Stimulated activated CD4-positive, alpha-beta T cell treated with anti-CD3 and anti-CD28 coated beads, Interleukin-4, amount 100 ng/mL, for 24 hours (primary cell): ENCODE results near the gene SMYD1.
"Not testable (repeated sequence)": the region's sequence is repeated elsewhere in the genome, so short reads cannot be mapped to it uniquely, and the experiment has no call there.

Source experiments
- DNase-seq: peaks from one replicate; pipeline ENCODE4 v3.0.0-alpha.2; 2020

The SMYD1 gene

GRCh38 chr2:88067598-88067997, at the start of gene SMYD1:
Gene SMYD1, plus strand, starts transcription at chr2:88067825. Its CDS starts 40 bp downstream, at chr2:88067865.
- DNase-seq, result no peak

GRCh38 chr2:88018077-88018805, 49.4 kb upstream of the SMYD1 start:
- DNase-seq, result not testable (repeated sequence)

DNA sequence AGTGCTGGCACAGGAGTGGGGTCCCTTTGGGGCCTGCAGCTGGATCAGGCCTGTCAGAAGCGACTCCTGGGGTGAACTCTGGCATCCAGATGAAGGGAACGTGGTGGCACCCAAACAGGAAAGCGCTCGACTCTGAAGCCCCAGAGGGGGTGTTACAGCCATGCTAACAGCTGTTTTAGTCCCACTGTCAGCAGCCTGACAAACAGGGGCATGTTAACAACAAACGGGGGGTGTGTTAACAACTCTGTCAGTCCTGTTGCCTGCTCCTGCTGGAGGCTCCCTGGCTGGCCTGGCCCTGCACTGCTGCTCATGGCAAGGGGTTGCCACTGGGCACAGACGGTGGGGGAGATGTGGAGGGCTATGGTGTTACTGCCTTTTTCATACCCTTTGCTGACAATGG, 48.7 kb upstream of the SMYD1 start:
- DNase-seq, result no peak

GRCh38 chr2:88019985-88020384, 47.6 kb upstream of the SMYD1 start:
- DNase-seq, result no peak

DNA sequence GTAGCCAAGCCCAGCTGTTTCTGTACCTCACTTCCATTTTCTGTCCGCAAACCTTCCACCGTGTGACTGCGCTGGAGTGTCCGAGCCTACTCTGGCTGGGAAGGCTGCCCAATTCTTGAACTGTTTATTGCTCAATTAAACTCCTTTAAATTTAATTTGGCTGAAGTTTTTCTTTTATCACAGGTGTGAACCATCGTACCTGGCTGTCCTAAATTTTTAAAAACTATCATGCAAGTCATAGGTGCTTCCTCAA, 45.0 kb upstream of the SMYD1 start:
- no peak for DNase-seq

DNA sequence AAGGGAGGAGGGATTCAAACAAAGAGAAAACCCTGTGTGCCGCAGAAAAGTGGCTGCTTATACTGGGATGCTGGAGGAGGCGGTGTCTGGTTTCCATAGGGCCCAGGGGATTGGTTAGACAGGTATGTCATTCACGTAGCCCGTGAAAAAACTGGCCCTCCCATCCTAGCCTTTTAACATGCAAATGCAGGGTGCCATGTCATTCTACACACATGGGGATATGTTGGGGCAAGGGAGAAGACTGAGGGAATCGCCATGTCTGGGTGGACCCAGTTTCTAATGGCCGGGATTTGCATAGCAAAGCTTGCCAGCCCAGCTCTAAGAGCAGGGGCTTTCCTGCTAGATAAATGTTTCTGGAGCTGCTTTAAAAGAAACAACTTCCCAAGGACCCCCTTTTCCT, 43.1 kb upstream of the SMYD1 start:
- DNase-seq, result no peak

DNA sequence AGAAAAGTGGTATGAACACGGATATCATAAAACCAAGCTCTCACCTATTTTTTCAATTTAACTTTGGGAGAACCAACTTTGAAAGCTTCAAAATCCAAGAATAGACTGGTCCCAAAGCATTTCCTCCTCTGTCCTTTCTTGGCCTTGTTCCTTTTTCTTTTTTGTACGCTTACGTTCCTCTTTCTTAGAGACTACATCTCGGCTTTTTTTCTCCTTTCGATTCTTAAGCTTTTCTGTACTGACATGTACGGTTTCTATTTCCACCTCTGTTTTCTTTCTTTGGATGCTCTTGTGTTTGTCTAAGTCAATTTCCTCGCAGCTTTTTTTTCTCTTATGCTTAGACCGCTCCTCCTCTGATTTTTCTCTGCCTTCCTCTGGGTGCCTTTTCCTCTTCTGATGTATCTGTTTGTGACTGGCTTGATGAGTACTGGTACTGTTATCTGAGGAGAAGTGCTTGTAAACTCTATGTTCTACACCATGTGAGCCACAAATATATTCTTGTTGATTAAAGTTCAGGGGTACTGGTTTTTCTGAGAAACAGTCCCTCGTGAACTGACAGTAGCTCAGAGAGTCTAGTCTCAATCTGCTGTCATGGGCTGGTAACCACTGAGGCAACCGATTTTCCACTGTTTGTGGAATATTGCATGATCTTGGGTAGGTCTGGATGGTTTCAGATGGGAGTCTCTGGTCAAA, 39.8 kb upstream of the SMYD1 start:
- no peak for DNase-seq

DNA sequence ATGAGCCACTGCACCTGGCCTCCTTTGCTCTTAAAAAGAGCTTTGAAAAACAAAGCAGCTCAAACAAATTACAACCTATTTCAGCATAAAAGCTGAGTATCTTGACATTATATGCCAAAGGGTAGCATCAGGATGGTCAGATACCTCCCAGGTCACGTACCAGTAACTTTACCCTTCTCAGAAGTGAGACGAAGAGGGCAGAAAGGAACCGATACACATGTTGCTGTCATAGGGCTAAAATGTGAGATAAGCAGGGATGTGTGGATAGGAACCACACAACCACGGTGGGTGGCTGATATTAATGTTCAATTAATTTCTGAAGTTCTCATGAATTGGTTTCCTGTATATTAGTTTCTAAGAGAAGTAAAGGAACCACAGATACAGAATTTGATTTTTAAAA, 38.7 kb upstream of the SMYD1 start:
- no peak for DNase-seq

- no peak for DNase-seq
These were observed 35.4 kb upstream of the SMYD1 start for GRCh38 chr2:88032070-88032702.

- no peak for DNase-seq
These were observed 31.4 kb upstream of the SMYD1 start for GRCh38 chr2:88036182-88036581.

GRCh38 chr2:88036606-88037005, 31.0 kb upstream of the SMYD1 start:
- DNase-seq, result no peak

DNA sequence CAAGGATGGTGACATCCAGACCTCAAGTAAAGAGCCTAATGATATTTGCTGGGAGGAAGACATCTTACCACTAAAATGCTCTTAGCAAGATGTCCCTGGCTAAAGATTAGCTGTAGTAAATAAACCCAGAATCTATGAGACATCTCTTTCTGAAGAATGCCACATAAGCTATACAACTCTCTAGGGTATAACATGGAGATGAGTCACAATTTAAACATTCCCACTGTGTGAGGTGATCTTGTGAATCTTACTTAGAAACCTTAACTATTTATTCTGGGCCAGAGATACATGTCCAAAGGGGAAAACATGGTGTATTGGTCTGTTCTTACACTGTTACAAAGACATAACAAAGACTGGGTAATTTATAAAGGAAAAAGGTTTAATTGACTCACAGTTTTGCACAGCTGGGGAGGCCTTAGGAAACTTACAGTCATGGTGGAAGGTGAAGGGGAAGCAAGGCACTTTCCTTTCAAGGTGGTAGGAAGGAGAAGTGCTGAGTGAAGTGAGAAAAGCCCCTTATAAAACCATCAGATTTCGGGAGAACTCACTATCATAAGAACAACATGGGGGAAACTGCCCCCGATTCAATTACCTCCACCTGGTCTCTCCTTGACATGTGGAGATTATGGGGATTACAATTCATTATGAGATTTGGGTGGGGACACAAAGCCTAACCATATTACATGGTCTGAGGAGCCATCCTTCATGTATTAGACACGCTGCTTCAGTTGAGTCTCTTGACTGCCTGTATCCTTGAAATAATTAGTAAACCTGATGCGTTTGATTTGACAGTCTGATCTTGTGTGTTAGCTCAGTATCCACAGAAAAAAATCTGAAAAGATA, 29.1 kb upstream of the SMYD1 start:
- no peak for DNase-seq

GRCh38 chr2:88042476-88042875, 25.1 kb upstream of the SMYD1 start:
- DNase-seq, result no peak

DNA sequence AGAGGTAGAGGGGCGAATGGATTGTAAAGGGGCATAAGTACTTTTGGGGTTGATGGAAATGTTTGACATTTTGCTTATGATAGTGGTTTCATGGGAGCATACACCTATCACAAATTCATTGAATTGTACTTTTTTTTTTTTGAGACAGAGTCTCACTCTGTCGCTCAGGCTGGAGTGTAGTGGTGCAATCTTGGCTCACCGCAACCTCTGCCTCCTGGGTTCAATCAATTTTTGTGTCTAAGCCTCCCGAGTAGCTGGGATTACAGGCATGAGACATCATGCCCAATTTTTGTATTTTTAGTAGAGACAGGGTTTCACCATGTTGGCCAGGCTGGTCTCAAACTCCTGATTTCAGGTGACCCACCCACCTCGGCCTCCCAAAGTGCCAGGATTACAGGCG, 22.1 kb upstream of the SMYD1 start:
- not testable (repeated sequence) for DNase-seq

- DNase-seq, result no peak
These were observed 19.1 kb upstream of the SMYD1 start for GRCh38 chr2:88048541-88048940.

GRCh38 chr2:88049622-88050021, 18.0 kb upstream of the SMYD1 start:
- no peak for DNase-seq

GRCh38 chr2:88051792-88052191, 15.8 kb upstream of the SMYD1 start:
- no peak for DNase-seq

GRCh38 chr2:88053296-88053695, 14.3 kb upstream of the SMYD1 start:
- no peak for DNase-seq

- no peak for DNase-seq
These were observed 13.5 kb upstream of the SMYD1 start for GRCh38 chr2:88053934-88054781.

DNA sequence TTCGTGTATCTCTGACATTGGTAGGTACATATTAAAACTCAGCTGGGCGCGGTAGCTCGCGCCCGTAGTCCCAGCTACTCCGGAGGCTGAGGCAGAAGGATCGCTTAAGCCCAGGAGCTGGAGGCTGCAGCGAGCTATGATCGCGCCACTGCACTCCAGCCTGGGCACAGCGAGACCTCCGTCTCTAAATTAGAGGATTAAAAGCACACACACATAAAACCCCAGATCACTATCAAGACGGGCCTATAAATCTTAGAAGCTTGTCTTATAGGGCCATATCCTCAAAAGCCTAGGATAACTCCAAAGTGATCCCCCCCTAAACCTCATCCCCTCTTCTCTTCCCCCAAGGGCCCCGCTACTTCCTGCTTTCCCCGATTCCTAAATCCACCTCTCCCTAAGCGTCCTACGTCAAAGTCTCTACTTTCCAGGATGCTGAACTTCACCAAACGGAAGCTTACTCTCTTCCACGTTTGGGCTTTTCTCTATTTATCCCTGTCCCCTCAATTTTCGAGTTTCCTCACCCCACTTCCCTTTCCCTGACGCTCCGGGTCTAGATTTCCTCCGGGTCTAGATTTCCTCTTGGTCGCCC, 12.7 kb upstream of the SMYD1 start:
- no peak for DNase-seq

DNA sequence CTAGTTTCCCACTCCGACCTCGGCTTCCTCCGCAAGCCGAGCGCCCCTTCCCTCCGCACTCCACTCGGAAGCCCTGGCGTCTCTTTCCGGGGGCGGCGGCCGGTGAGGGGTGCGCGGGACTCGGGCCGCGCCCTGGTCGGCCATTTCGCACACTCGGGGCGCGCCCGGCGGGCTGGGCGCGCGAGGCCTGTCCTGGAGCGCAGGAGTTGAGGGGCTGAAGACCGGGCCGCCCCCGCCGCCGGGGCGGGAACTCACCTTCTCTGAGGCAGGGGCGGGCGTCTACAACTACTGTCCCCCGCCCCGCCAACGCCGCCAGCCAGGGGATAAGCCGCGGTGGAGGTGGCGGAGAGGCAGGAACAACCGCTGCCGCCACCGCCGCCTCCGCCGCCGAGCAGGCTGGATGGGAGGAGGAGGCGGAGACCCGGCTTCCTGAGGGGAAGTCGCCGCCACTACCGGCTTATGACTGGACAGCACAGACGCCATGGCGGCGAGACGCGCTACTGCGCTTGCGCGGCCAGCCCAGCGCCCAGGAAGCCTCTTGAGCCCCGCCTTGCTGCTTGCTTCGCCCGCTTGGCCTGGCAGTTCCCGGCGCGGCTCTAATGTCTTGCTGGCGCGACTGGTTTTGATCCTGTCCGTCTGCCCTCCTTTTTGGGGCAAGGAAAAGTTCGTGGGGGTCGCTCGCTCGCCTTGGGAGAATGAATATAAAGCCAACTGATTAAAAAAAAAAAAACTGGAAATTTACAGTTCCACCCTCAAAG, 12.1 kb upstream of the SMYD1 start, which contains the start of gene KRCC1:
Gene KRCC1 (minus strand): TSS at position 413 of the 758 bp plus-strand sequence. CDS start 27,220 bp downstream, outside the sequence.
- peak; percentile 94 for DNase-seq
